ENCODE measurements around the gene ARHGEF38.
A peak's percentile ranks its signal among the peaks of the same experiment; 100 is the strongest.

Gene ARHGEF38

DNA sequence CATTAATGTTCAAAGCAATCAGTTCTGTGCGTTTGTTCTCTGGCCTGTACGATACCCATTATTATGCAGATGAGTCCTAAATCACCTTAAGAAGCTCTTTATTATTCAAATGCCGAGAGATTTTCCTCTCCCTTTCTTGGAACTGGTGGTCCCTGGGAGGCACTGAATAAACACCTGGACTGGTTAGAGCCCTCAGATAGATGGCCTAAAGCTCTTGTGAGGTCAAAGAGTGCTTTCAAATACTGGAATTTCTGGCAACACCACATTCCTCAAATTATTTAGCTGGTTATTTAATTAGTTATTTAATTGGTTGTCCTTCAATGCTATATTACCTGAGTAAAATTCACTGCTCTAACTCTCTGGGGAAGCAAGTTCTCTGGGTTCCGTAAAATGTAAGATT is 3.0 kb downstream of the ARHGEF38 start:
- no peak for TF ChIP-seq CTCF (IDR thresholded peaks at IDR 0.05; ENCODE audit: insufficient read depth, low read depth, low read length, missing control alignments)
- DNase-seq (ENCODE audit: low read depth): no peak
- H3K4me3 ChIP-seq (ENCODE audit: low read length): no peak overlapping the region

- no peak overlapping the region for H3K4me3 ChIP-seq (ENCODE audit: low read length)
- DNase-seq (ENCODE audit: low read depth): no peak
- TF ChIP-seq CTCF (IDR thresholded peaks at IDR 0.05; ENCODE audit: insufficient read depth, low read depth, low read length, missing control alignments): no peak
Observed at GRCh38 chr4:105556206-105556605, 3.8 kb downstream of the ARHGEF38 start.

GRCh38 chr4:105558277-105558676 is 5.9 kb downstream of the ARHGEF38 start:
- TF ChIP-seq CTCF (IDR thresholded peaks at IDR 0.05; ENCODE audit: insufficient read depth, low read depth, low read length, missing control alignments): no peak
- H3K4me3 ChIP-seq (ENCODE audit: low read length): no peak overlapping the region
- peak; percentile 2 for DNase-seq (ENCODE audit: low read depth)

GRCh38 chr4:105560421-105560848 is 8.0 kb downstream of the ARHGEF38 start:
- no peak overlapping the region for H3K4me3 ChIP-seq (ENCODE audit: low read length)
- TF ChIP-seq CTCF (IDR thresholded peaks at IDR 0.05; ENCODE audit: insufficient read depth, low read depth, low read length, missing control alignments): no peak
- peak; percentile 32 for DNase-seq (ENCODE audit: low read depth)

DNA sequence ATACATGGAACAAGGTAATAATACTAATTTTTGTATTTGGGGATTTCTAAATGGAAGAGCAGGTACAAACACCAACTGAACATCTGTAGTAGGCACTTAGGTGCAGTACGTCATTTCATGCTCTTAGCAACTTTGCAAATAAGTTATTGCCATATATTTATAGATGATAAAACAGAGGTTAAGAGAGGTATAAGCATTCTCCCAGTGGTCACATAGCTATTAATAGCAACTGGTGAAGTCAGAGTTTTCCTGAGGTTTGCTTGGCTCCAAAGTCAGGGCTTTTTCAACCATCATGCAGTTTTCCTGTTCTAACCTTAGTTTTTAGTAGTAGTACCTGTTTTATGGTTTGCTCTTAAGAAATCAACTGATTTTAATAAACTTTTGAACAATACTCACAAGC is 10.9 kb downstream of the ARHGEF38 start:
- no peak overlapping the region for H3K4me3 ChIP-seq (ENCODE audit: low read length)

DNA sequence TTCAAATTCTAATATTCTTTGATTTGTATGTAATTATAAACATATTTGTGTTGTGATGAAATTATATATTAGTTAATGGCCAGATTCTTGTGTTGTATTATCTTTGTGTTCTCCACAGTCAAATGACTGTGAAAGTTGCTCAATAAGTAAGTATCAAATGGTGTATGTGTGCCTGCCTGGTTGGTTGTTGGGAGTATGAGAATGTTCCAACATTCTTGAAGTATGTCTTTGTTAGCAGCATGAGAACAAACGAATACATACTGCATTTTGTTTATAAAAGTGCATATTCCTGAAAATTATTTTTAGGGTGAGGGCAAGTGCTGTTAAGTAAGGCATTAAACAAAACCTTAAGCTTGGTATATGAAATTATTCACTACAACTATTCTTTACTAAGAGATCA is 16.2 kb downstream of the ARHGEF38 start:
- DNase-seq (ENCODE audit: low read depth): peak; percentile 35
- TF ChIP-seq CTCF (IDR thresholded peaks at IDR 0.05; ENCODE audit: insufficient read depth, low read depth, low read length, missing control alignments): no peak
- H3K4me3 ChIP-seq (ENCODE audit: low read length): no peak overlapping the region

More for the DNA sequence above, 10.9 kb downstream of the ARHGEF38 start:
- TF ChIP-seq CTCF (IDR thresholded peaks at IDR 0.05; ENCODE audit: insufficient read depth, low read depth, low read length, missing control alignments): no peak
- no peak for DNase-seq (ENCODE audit: low read depth)

DNA sequence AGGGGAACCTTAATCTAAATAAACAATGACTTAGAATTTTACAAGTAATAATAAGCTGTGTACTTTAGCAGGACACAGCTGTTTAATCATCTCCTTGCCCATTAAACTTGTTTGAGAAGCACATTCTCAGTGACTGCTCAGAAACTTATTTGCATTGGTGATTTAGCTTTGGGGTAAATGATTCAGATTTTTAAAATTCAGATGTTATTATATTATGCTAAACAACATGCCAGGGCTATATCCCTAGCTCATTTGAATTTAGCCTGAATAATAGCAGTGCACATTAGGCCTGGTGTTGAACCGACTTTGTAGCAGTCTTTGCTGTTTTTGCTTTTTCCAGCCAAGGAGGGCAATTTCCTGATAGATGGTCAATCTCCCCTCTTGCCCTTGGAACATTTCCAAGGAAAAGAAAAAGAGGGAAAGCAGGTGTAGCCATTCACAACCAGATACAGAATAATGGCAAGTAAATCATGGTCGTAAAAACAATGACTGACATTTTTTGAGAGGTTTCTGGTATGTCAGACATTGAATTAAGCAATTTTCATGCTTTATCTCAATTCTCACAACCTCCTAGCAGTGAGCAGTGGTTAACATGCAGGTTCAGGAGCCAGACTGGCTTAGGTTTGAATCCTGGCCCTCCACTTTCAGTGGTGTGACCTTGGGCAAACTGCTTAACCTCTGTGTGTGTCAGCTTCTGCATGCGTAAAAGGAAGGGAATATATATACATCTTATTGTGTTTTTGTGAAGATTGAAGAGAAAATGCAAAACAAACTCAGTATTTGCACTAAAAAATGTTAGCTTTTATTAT is 16.8 kb downstream of the ARHGEF38 start:
- TF ChIP-seq CTCF (IDR thresholded peaks at IDR 0.05; ENCODE audit: insufficient read depth, low read depth, low read length, missing control alignments): no peak
- DNase-seq (ENCODE audit: low read depth): peak; percentile 74
- no peak overlapping the region for H3K4me3 ChIP-seq (ENCODE audit: low read length)

All from epithelial cell of esophagus (primary cell).